H1 (cell line): ENCODE results near the gene CAPN14. TPM values are rescaled to one million over a fixed set of nuclear protein-coding genes. Genes with fewer than 3 reads are reported as not detected.

ENCODE experiments used
- ATF3 ChIP-seq: IDR thresholded peaks from 2 replicates; pipeline ENCODE4 v1.6.1; 2011; ENCODE audit warnings: low read depth, mild to moderate bottlenecking, low read length; ENCODE audit not compliant: insufficient read depth
- HDAC6 ChIP-seq: IDR thresholded peaks from one replicate; pipeline ENCODE4 v1.7.1; 2012; ENCODE audit warnings: low read depth, mild to moderate bottlenecking, inconsistent platforms, low read length, moderate library complexity
- RXRA ChIP-seq: IDR thresholded peaks from 2 replicates; pipeline ENCODE4 v1.6.1; 2011; ENCODE audit warnings: low read depth, mild to moderate bottlenecking, low read length, moderate library complexity; ENCODE audit not compliant: insufficient read depth
- SUZ12 ChIP-seq: fragments of 200-600 bp; sonication (generic); IDR thresholded peaks from 2 replicates; pipeline ENCODE4 v1.6.1; 2012; ENCODE audit warnings: mild to moderate bottlenecking, inconsistent platforms, low read length, moderate library complexity, mixed read lengths
- polyA plus RNA-seq, 7 experiments: library from polyadenylated mRNA; depleted of rRNA in 3 of 7; stranded (reverse) in 5 of 7; unstranded in 2 of 7; fragments of >200 nt in 5 of 7; fragments of 200-250 nt in 2 of 7; gene quantifications; 1 replicate in 5 of 7; 2 replicates in 1 of 7; 4 replicates in 1 of 7; pipeline versions ENCODE4 v1.2.1 to v1.2.3, GENCODE V29; 2011 to 2013; ENCODE audit warnings: missing spikeins in 2 of 7, mixed read lengths in 2 of 7
- total RNA-seq: library from RNA; stranded (reverse); fragmentation: NEBNext Ultra II Directional; extraction: Animal tissue kit (Norgen Biotek cat#: 25700); gene quantifications from 2 replicates; pipeline ENCODE4 v1.2.1, GENCODE V29; 2021
- TF ChIP-seq, protein P1 (sequence below), 3 experiments: IDR thresholded peaks; 1 replicate in 2 of 3; 2 replicates in 1 of 3; pipeline versions ENCODE4 v1.5.1 to v1.6.1; 2011; ENCODE audit warnings: low read length in 3 of 3, mild to moderate bottlenecking in 3 of 3, inconsistent platforms in 2 of 3, low read depth in 1 of 3, moderate library complexity in 1 of 3; ENCODE audit not compliant: insufficient read depth in 1 of 3; ENCODE audit errors: control extremely low read depth in 1 of 3
- TF ChIP-seq, protein P2 (sequence below): IDR thresholded peaks from 2 replicates; pipeline ENCODE4 v1.6.1; 2012; ENCODE audit warnings: inconsistent platforms

Gene CAPN14
- total and polyA plus RNA-seq, 2 of the 8 experiments (the other 6 are each of a cell fraction or from before 2014, with no cell fraction given) = 0.07 TPM; not detected in 1

DNA sequence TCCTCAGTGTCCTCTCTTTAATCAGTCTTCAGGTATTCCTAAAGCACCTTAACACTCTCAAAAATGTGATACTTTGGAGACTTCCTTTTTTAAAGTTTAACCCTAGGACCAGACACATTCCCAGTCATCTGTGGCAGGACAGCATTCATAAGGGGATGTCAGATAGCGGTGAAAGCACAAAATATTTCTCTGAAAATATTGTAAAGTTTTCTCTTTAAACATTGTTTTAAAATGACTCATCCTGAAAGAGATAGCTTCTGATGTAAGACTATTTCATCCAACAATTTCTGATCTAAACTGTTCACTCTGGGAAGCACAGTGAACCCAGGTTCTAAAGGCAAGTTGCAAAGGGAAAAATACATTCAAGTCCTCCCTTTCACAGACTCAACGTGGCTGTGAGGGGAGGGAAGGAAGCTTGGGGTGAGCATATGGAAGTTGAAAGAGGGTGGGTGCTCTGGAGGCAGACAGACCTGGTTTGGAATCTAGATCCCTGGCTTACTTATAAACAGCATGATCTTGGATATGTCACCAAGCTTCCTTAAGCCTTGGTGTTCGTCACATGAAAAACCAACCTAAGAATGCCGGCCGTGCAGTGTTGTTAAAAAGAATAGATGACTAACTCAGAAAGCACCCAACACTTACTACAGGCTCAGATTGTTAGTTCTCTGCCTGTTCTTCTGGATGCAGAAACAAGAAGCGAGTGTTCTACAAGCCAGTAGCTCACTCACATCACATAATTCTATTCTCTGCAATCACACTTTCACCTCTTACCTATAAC, 91.2 kb downstream of the CAPN14 start (continued):
- TF ChIP-seq, protein P1, sequence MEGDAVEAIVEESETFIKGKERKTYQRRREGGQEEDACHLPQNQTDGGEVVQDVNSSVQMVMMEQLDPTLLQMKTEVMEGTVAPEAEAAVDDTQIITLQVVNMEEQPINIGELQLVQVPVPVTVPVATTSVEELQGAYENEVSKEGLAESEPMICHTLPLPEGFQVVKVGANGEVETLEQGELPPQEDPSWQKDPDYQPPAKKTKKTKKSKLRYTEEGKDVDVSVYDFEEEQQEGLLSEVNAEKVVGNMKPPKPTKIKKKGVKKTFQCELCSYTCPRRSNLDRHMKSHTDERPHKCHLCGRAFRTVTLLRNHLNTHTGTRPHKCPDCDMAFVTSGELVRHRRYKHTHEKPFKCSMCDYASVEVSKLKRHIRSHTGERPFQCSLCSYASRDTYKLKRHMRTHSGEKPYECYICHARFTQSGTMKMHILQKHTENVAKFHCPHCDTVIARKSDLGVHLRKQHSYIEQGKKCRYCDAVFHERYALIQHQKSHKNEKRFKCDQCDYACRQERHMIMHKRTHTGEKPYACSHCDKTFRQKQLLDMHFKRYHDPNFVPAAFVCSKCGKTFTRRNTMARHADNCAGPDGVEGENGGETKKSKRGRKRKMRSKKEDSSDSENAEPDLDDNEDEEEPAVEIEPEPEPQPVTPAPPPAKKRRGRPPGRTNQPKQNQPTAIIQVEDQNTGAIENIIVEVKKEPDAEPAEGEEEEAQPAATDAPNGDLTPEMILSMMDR (IDR thresholded peaks at IDR 0.05; ENCODE audit: control extremely low read depth in 1 of 3, insufficient read depth in 1 of 3, low read depth in 1 of 3, low read length in 3 of 3) = no peak
- no peak for TF ChIP-seq RXRA
- no peak for TF ChIP-seq ATF3
- TF ChIP-seq, protein P2, sequence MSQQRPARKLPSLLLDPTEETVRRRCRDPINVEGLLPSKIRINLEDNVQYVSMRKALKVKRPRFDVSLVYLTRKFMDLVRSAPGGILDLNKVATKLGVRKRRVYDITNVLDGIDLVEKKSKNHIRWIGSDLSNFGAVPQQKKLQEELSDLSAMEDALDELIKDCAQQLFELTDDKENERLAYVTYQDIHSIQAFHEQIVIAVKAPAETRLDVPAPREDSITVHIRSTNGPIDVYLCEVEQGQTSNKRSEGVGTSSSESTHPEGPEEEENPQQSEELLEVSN = no peak
- no peak for TF ChIP-seq HDAC6
- TF ChIP-seq SUZ12 = no peak
